IPS-18a (cell line): ENCODE measurements around the gene CLCN1.

ENCODE experiments used
- H3K27ac ChIP-seq: one replicate; pipeline ENCODE4 v1.5.1; 2013; ENCODE audit warnings: low read length
- H3K27me3 ChIP-seq: one replicate; pipeline ENCODE4 v1.6.1; 2013; ENCODE audit warnings: mild to moderate bottlenecking, low read length; ENCODE audit not compliant: control insufficient read depth, insufficient read depth
- H3K36me3 ChIP-seq: one replicate; pipeline ENCODE4 v1.6.1; 2013; ENCODE audit warnings: low read depth, low read length; ENCODE audit not compliant: control insufficient read depth
- H3K4me1 ChIP-seq: one replicate; pipeline ENCODE4 v1.6.1; 2013; ENCODE audit warnings: low read depth, low read length; ENCODE audit not compliant: control insufficient read depth
- H3K4me3 ChIP-seq: one replicate; pipeline ENCODE4 v1.5.1; 2013; ENCODE audit warnings: low read length
- H3K9ac ChIP-seq: one replicate; pipeline ENCODE4 v1.6.1; 2013; ENCODE audit warnings: mild to moderate bottlenecking, low read length, moderate library complexity
- H3K9me3 ChIP-seq: one replicate; pipeline ENCODE4 v1.6.1; 2013; ENCODE audit warnings: low read depth, low read length; ENCODE audit not compliant: control insufficient read depth

CLCN1 gene

DNA sequence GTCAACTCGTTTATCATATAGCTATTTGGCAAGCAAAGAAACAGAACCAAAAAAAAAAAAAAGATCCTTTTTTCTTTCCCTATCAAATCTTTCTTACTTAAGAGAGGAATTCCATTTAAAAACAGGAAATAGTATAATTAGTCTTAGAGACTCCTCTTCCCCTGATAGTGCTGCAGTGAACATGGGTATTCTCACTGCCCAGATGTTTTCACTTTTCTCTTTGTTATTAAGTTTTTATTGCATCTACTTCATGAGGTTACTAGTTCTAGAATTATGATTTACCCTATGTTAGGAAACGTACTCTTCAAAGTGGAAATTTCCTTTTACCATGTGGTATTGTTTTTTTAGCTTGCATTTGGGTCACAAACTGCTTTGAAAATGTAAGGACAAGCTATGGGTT lies 19.2 kb upstream of the CLCN1 start:
- H3K4me1 ChIP-seq, result no peaks in the 10 kb centered on the region
- no peak overlapping the region for H3K4me3 ChIP-seq
- H3K9ac ChIP-seq, result no peak overlapping the region
- no peaks in the 10 kb centered on the region for H3K9me3 ChIP-seq
- H3K27me3 ChIP-seq, result no peaks in the 10 kb centered on the region
- no peak overlapping the region for H3K27ac ChIP-seq
- peaks cover 85% of the 10 kb centered on the region for H3K36me3 ChIP-seq

DNA sequence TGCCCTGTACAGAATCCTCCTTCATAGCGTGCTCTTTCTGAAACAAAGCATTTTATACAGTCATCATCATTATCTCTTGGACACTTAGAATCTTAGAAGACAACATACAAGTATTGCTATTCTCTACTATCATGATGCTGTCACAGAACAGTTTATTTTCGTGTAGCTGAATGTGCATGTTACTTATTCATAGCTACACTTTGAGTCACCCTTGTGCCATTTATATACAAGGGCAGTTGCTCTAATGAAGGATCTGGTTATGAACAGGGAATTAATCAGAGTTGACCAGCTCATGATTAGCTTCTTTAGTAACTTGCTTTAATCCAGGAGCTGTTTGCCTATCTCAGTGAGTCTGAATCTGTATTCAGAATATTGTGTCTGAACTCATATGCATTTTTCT lies 16.6 kb upstream of the CLCN1 start:
- Histone ChIP-seq H3K4me1 (no peaks in the 10 kb centered on the region), H3K9me3 (no peaks in the 10 kb centered on the region), H3K4me3 (no peak overlapping the region), H3K9ac (no peak overlapping the region), H3K27ac (no peak overlapping the region), H3K27me3 (no peaks in the 10 kb centered on the region), H3K36me3 (peaks cover 82% of the 10 kb centered on the region)

DNA sequence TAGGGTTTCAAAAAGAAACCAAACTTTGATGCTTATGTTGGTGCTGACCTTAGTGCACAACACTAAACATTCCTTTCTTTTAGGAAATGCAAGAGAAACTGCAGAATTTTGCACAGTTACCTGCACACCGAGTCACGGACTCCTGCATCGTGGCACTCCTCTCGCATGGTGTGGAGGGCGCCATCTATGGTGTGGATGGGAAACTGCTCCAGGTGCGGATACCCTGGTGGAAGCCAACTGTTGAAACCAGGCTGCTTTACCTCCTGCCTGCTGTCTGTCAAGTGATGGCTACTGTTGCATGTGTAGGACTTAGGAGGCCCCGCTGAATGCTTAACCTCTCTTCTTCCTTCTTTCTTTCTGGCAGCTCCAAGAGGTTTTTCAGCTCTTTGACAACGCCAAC lies 16.1 kb upstream of the CLCN1 start:
- no peaks in the 10 kb centered on the region for H3K4me1 ChIP-seq
- no peaks in the 10 kb centered on the region for H3K27me3 ChIP-seq
- no peaks in the 10 kb centered on the region for H3K9me3 ChIP-seq
- H3K36me3 ChIP-seq, result peaks cover 82% of the 10 kb centered on the region
- no peak overlapping the region for H3K9ac ChIP-seq
- no peak overlapping the region for H3K4me3 ChIP-seq
- H3K27ac ChIP-seq, result no peak overlapping the region

DNA sequence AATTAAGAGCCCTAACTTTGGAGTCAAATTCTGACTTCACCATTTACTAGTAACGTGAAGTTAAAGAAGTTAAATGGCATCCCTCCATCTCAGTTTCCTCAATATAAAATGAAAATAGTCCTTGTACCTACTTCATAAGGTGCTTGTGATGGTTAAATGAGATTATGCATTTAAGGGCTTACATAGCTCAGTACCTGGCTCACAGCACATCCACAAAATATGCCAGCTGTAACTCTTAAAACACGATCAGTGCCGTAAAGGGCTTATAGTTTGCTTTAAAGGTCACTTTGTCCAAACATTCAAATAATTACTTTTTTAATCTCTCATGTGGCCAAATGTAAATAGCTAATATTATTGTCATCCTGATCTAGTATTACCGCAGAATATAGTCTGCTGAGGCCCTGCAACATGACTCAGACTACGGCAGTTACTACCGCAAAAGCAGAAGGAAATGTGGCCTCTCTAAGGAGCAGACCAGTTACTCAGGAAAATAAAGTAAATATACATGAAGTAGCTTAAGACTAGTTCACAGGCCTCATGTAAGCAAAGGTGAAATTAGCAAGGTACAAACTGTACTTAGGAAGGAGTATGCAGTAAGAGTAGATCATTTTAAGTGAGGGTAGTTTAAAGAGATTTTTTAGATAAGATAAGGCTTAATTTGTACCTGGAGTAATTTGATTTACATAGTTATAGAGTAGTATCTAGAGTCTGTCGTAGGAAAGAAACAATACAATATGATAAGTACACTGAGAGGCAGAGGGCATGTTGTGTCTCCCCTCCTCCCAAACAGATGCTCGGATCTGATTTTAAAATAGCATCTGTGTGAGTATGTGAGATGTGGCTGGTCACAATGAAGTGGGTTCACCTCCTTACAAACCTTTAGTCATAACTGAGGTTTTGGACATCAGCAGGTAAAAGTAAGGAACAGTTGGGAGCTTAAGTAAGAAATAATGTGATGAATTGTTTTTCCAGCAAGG lies 14.7 kb upstream of the CLCN1 start:
- H3K9ac ChIP-seq, result no peak overlapping the region
- H3K9me3 ChIP-seq, result no peaks in the 10 kb centered on the region
- no peaks in the 10 kb centered on the region for H3K4me1 ChIP-seq
- H3K36me3 ChIP-seq, result peaks cover 81% of the 10 kb centered on the region
- no peaks in the 10 kb centered on the region for H3K27me3 ChIP-seq
- H3K4me3 ChIP-seq, result no peak overlapping the region
- H3K27ac ChIP-seq, result no peak overlapping the region

DNA sequence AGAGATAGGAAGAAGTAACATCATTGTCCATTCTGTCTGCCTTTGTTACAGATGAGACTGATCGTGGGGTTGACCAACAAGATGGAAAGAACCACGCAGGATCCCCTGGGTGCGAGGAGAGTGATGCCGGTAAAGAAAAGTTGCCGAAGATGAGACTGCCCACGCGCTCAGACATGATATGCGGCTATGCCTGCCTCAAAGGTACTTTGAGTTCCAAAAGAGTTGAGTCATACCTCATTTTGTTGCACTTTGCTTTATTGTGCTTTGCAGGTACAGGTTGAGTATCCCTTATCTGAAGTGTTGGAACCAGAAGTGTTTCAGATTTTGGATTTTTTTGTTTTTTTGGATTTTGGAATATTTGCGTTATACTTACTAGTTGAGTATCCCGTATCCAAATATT lies 12.2 kb upstream of the CLCN1 start:
- no peaks in the 10 kb centered on the region for H3K9me3 ChIP-seq
- H3K4me3 ChIP-seq, result no peak overlapping the region
- H3K36me3 ChIP-seq, result peaks cover 77% of the 10 kb centered on the region
- H3K27me3 ChIP-seq, result no peaks in the 10 kb centered on the region
- no peak overlapping the region for H3K27ac ChIP-seq
- no peaks in the 10 kb centered on the region for H3K4me1 ChIP-seq
- H3K9ac ChIP-seq, result no peak overlapping the region

DNA sequence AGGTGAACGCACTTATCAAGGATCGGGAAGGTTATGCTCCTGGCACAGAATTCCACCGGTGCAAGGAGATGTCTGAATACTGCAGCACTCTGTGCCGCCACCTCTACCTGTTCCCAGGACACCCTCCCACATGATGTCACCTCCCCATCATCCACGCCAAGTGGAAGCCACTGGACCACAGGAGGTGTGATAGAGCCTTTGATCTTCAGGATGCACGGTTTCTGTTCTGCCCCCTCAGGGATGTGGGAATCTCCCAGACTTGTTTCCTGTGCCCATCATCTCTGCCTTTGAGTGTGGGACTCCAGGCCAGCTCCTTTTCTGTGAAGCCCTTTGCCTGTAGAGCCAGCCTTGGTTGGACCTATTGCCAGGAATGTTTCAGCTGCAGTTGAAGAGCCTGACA lies 11.0 kb upstream of the CLCN1 start:
- Histone ChIP-seq H3K4me1 (no peaks in the 10 kb centered on the region), H3K27ac (no peak overlapping the region), H3K27me3 (no peaks in the 10 kb centered on the region), H3K36me3 (peaks cover 74% of the 10 kb centered on the region), H3K9ac (no peak overlapping the region), H3K4me3 (no peak overlapping the region), H3K9me3 (no peaks in the 10 kb centered on the region)

DNA sequence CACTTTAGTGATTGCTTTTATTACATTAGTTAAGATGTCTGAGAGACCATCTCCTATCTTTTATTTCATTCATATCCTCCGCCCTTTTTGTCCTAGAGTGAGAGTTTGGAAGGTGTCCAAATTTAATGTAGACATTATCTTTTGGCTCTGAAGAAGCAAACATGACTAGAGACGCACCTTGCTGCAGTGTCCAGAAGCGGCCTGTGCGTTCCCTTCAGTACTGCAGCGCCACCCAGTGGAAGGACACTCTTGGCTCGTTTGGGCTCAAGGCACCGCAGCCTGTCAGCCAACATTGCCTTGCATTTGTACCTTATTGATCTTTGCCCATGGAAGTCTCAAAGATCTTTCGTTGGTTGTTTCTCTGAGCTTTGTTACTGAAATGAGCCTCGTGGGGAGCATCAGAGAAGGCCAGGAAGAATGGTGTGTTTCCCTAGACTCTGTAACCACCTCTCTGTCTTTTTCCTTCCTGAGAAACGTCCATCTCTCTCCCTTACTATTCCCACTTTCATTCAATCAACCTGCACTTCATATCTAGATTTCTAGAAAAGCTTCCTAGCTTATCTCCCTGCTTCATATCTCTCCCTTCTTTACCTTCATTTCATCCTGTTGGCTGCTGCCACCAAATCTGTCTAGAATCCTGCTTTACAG lies 10.4 kb upstream of the CLCN1 start:
- H3K9me3 ChIP-seq, result no peaks in the 10 kb centered on the region
- no peaks in the 10 kb centered on the region for H3K4me1 ChIP-seq
- peaks cover 68% of the 10 kb centered on the region for H3K36me3 ChIP-seq
- H3K27ac ChIP-seq, result no peak overlapping the region
- H3K9ac ChIP-seq, result no peak overlapping the region
- H3K27me3 ChIP-seq, result no peaks in the 10 kb centered on the region
- no peak overlapping the region for H3K4me3 ChIP-seq

DNA sequence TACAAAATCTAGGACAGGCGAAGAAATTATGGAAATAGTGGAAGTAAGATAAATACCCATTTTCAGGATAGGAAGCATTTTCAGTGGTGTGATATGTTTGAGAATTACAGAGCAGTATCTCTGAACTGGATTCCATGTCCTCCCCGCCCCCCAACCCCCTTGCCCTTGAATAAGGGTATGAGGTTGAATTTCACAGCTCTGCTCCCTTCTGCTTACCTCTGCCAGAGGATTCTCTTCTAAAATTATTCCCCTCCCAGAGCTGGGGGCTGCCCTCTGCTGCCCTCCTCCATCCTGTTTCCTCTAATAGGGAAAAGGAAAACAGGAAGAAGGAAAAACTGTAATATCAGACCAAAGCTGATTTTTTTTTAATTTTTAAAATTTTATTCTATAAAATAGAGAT lies 7.3 kb upstream of the CLCN1 start:
- H3K4me3 ChIP-seq, result no peak overlapping the region
- no peaks in the 10 kb centered on the region for H3K4me1 ChIP-seq
- H3K9me3 ChIP-seq, result no peaks in the 10 kb centered on the region
- no peaks in the 10 kb centered on the region for H3K27me3 ChIP-seq
- no peak overlapping the region for H3K27ac ChIP-seq
- H3K36me3 ChIP-seq, result peaks cover 42% of the 10 kb centered on the region
- no peak overlapping the region for H3K9ac ChIP-seq

DNA sequence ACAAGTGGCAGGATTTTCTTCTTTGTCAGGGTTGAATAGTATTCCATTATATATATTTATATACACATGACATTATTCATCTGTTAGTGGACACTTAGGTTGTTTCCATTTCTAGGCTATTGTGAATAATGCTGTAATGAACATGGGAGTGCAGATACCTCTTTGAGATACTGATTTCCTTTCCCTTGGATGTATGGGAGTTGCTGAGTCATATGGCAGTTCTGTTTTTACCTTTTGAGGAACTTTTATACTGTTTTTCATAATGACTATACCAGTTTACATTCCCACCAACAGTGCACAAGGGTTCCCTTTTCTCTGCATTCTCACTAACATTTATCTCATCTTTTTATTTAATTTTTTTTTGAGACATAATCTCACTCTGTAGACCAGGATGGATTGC lies 1.8 kb upstream of the CLCN1 start:
- H3K4me3 ChIP-seq, result no peak overlapping the region
- no peaks in the 10 kb centered on the region for H3K9me3 ChIP-seq
- no peaks in the 10 kb centered on the region for H3K36me3 ChIP-seq
- H3K27ac ChIP-seq, result no peak overlapping the region
- no peaks in the 10 kb centered on the region for H3K4me1 ChIP-seq
- H3K27me3 ChIP-seq, result no peaks in the 10 kb centered on the region
- no peak overlapping the region for H3K9ac ChIP-seq

DNA sequence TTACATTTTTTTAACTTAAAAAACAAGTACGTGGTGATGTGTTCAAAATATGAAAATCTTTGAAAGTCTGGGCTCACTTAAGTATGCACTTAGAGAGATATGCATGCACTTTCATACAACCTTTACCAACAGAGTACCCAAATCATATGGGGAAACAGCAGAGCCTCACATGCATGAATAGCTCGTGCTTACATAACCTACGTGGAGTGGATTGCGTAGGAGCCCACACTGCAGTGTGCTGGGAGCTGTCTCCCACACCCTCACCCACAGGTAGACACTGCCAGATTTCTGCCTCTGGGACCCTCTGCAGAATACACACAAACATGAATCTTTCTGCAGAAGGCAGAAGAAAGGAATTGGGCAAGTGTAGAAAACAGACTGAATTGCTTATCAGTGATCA lies 581 bp downstream of the CLCN1 start:
- Histone ChIP-seq H3K27ac (no peak overlapping the region), H3K36me3 (no peaks in the 10 kb centered on the region), H3K4me3 (no peak overlapping the region), H3K27me3 (no peaks in the 10 kb centered on the region), H3K9ac (no peak overlapping the region), H3K9me3 (no peaks in the 10 kb centered on the region), H3K4me1 (no peaks in the 10 kb centered on the region)

DNA sequence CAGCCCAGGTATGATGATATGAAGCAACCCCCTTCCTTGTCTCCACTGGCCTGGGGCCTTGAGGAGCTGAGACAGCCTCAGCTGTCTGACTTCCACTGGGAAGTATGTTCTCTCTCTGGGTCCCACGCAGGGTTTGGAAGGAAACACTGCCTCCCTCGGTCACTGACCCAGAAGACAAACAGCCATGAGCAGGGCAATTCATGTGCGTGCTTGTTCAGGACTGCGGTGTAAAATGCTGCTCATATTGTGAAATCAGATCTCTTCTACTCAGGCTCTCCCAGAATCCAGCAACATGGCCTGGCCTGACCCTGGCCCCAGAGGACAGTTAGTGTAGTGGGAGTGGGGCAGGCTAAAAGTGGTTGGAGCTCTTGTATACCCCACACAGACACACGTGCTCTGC lies 2.8 kb downstream of the CLCN1 start:
- Histone ChIP-seq H3K4me3 (no peak overlapping the region), H3K9ac (no peak overlapping the region), H3K36me3 (no peaks in the 10 kb centered on the region), H3K4me1 (no peaks in the 10 kb centered on the region), H3K27me3 (no peaks in the 10 kb centered on the region), H3K9me3 (no peaks in the 10 kb centered on the region), H3K27ac (no peak overlapping the region)

DNA sequence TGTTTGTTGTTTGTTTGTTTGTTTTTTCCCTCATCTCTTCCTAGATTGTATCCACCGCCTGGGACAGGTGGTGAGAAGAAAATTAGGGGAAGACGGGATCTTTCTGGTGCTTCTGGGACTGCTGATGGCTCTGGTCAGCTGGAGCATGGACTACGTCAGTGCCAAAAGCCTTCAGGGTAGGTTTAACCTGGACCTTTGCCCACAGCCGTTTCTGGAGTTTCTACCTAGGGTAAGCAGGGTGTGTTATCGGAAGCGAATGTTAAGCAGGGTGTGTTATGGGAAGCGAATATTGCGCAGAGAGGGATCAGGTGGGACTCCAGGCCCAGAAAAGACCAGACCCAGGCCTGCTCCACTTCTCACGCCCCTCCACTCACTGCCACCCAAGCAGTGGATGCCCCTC lies 4.7 kb downstream of the CLCN1 start:
- no peaks in the 10 kb centered on the region for H3K36me3 ChIP-seq
- no peaks in the 10 kb centered on the region for H3K9me3 ChIP-seq
- no peak overlapping the region for H3K4me3 ChIP-seq
- no peak overlapping the region for H3K27ac ChIP-seq
- H3K4me1 ChIP-seq, result no peaks in the 10 kb centered on the region
- H3K9ac ChIP-seq, result no peak overlapping the region
- no peaks in the 10 kb centered on the region for H3K27me3 ChIP-seq
